Heart right ventricle (tissue), 16 donors: Measurements from ENCODE around the gene RBSN. TPM values are rescaled to one million over a fixed set of nuclear protein-coding genes. Genes with fewer than 3 reads are reported as not detected.

Source experiments
- ATAC-seq, 8 donors: fragments of 200-7000 bp; cut with Tn5 transposase; one replicate each; pipeline ENCODE4 v1.9.1; 2020; ENCODE audit warnings: mild to moderate bottlenecking in 8 of 8, moderate library complexity in 8 of 8, moderate number of reproducible peaks in 1 of 8
- DNase-seq, 2 donors: peaks; one replicate each; pipeline ENCODE4 v3.0.0-alpha.2; 2020
- H3K27ac ChIP-seq, 10 donors: fragments of 200-600 bp; sonication (generic) in 2 of 10; one replicate each; pipeline versions ENCODE4 v1.5.0 to v1.8.0; 2020 to 2022; ENCODE audit warnings: mild to moderate bottlenecking in 3 of 10
- H3K27me3 ChIP-seq, 7 donors: fragments of 200-600 bp; one replicate each; pipeline ENCODE4 v1.8.0; 2021 to 2022; ENCODE audit warnings: mild to moderate bottlenecking in 2 of 7
- H3K36me3 ChIP-seq, 9 donors: fragments of 200-600 bp; sonication (generic) in 1 of 9; one replicate each; pipeline versions ENCODE4 v1.5.0 to v1.8.0; 2020 to 2022; ENCODE audit warnings: mild to moderate bottlenecking in 2 of 9
- H3K4me1 ChIP-seq, 9 donors: fragments of 200-600 bp; sonication (generic) in 1 of 9; one replicate each; pipeline versions ENCODE4 v1.5.0 to v1.8.0; 2020 to 2022; ENCODE audit warnings: mild to moderate bottlenecking in 4 of 9
- H3K4me3 ChIP-seq, 10 donors: fragments of 200-600 bp; sonication (generic) in 2 of 10; one replicate each; pipeline versions ENCODE4 v1.5.0 to v1.8.0; 2020 to 2022; ENCODE audit warnings: mild to moderate bottlenecking in 7 of 10, moderate library complexity in 2 of 10
- H3K9me3 ChIP-seq, 11 donors: fragments of 200-600 bp in 10 of 11; sonication (generic) in 2 of 11; one replicate each; pipeline versions ENCODE4 v1.5.0 to v1.8.0; 2013 to 2022; ENCODE audit warnings: mild to moderate bottlenecking in 2 of 11, control low read depth in 1 of 11, moderate library complexity in 1 of 11
- WGBS, 2 donors: extraction: QIAGEN DNeasy Blood & Tissue Kit; methylation state at CpG; one replicate each; pipeline ENCODE4 v1.1.7; 2013; ENCODE audit warnings: inconsistent platforms in 1 of 2; 5-methylcytosine and 5-hydroxymethylcytosine counted together
- intact Hi-C, 10 donors: fragments of 100-400 bp; cut with DNase I; formaldehyde crosslinking; loops; one replicate each; pipeline versions ENCODE4 v1.11.1 to v1.14.2; 2022
- polyA plus RNA-seq, 2 donors: library from polyadenylated mRNA; stranded (reverse); fragments of 200-250 nt; gene quantifications; one replicate each; pipeline ENCODE4 v1.2.3, GENCODE V29; 2013
- total RNA-seq, 10 donors: library from RNA; stranded (reverse); fragmentation: NEBNext Ultra II Directional in 3 of 10; extraction: Animal tissue kit (Norgen Biotek cat#: 25700) in 3 of 10; gene quantifications; one replicate each; pipeline versions ENCODE4 v1.2.1 to v1.2.4, GENCODE V29; 2021 to 2023
- TF ChIP-seq, protein P1 (sequence below), 9 donors: fragments of 200-600 bp; sonication (generic) in 2 of 9; IDR thresholded peaks; one replicate each; pipeline versions ENCODE4 v1.5.0 to v1.8.0; 2021 to 2022; ENCODE audit warnings: antibody characterized with exemption in 9 of 9, mild to moderate bottlenecking in 5 of 9, moderate library complexity in 1 of 9
- donor health status: Arrhythmogenic right ventricular cardiomyopathy.
- donor health status: ischemic (EF 13 %, LVEDD 7.1; RV severe dilation, severe dysfunction).
- donor health status: healthy with polysubstance abuse.
- donor health status: DM: no; HTN: yes; CAD: no.
- donor health status: DM: no; HTN: no; CAD: no.
- donor health status: ischemic (EF 25% LVEDD 6.9; RV normal size, moderate dysfunction).
- donor health status: ischemic (EF 25% LVEDD 5.7; RV mildly dilated, moderate dysfunction).
- donor health status: healthy.
- donor health status: DM: yes; HTN: yes; CAD: no.
- donor health status: Ischemic cardiomyopathy.
- donor health status: ischemic (EF 35%, LVEDD 5.7; RV mildly dilated, moderate dysfunction).
- donor health status: nonischemic (EF 11% LVEDD 7.7; RV severe dilation, severe dysfunction).
- donor health status: DM: yes; HTN: yes; CAD: no.
- donor health status: PGD.
- donor health status: ischemic (EF 29% LVEDD 5.4; RV normal size, mild dysfunction).
- donor health status: nonischemic (EF 23%, LVEDD 6.1; RV moderate dilation, normal function).

The RBSN gene
- total and polyA plus RNA-seq, 12 donors, result 5.5 to 23.8 (median 20.6) TPM

DNA sequence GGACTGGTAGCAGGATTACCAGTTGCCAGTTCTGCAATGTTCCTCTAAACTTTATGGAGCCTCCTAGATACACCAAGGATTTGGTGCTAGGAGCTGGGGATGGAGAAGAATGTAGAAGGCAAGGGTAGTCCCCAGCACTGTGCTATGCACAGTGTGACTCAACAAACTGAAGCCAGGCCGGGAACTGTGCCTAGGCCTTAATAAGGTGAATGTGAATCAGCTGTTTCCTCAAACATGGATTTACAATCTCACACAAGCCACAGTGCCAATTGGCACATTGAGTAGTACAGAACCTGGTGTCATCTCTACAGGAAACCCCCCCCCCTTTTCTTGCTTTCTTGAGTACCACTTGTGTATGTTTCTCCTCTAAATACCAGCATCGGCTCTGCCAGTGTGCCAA, 66.3 kb downstream of the RBSN start:
- H3K27ac ChIP-seq, result no peak overlapping the region
- no peaks in the 10 kb centered on the region for H3K4me1 ChIP-seq
- 90 to 95% methylated on average over 2 of the region's 2 CpGs for WGBS, 2 donors
- H3K36me3 ChIP-seq, result peaks cover 0 to 100% (median 61%) of the 10 kb centered on the region in 9 donors
- H3K4me3 ChIP-seq, result no peak overlapping the region
- intact Hi-C loops, result no loop called here
- H3K9me3 ChIP-seq, result no peaks in the 10 kb centered on the region
- no peak for DNase-seq
- TF ChIP-seq, protein P1, sequence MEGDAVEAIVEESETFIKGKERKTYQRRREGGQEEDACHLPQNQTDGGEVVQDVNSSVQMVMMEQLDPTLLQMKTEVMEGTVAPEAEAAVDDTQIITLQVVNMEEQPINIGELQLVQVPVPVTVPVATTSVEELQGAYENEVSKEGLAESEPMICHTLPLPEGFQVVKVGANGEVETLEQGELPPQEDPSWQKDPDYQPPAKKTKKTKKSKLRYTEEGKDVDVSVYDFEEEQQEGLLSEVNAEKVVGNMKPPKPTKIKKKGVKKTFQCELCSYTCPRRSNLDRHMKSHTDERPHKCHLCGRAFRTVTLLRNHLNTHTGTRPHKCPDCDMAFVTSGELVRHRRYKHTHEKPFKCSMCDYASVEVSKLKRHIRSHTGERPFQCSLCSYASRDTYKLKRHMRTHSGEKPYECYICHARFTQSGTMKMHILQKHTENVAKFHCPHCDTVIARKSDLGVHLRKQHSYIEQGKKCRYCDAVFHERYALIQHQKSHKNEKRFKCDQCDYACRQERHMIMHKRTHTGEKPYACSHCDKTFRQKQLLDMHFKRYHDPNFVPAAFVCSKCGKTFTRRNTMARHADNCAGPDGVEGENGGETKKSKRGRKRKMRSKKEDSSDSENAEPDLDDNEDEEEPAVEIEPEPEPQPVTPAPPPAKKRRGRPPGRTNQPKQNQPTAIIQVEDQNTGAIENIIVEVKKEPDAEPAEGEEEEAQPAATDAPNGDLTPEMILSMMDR (IDR thresholded peaks at IDR 0.05), result no peak
- no peak for ATAC-seq
- H3K27me3 ChIP-seq, result no peaks in the 10 kb centered on the region

DNA sequence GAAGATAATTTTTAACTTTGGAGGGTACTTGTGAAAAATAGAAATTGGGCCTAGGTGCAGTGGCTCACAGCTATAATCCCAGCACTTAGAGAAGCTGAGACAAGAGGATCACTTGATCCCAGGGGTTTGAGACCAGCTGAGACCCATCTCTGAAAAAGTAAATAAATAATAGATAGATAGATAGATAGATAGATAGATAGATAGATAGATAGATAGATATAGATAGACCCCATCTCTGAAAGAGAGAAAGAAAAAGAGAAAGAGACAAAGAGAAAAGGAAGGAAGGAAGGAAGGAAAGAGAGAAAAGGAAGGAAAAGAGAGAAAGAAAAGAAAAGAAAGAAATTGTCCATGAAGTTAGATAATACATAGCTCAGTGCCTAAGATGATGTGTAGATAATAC, 69.3 kb downstream of the RBSN start:
- TF ChIP-seq, protein P1 (IDR thresholded peaks at IDR 0.05), result no peak
- Histone ChIP-seq H3K27me3 (no peaks in the 10 kb centered on the region), H3K4me3 (no peak overlapping the region), H3K27ac (no peak overlapping the region), H3K4me1 (no peaks in the 10 kb centered on the region), H3K36me3 (peaks cover 0 to 100% (median 70%) of the 10 kb centered on the region in 9 donors), H3K9me3 (no peaks in the 10 kb centered on the region)
- ATAC-seq (no peak), DNase-seq (no peak)
- intact Hi-C loops, result no loop called here

DNA sequence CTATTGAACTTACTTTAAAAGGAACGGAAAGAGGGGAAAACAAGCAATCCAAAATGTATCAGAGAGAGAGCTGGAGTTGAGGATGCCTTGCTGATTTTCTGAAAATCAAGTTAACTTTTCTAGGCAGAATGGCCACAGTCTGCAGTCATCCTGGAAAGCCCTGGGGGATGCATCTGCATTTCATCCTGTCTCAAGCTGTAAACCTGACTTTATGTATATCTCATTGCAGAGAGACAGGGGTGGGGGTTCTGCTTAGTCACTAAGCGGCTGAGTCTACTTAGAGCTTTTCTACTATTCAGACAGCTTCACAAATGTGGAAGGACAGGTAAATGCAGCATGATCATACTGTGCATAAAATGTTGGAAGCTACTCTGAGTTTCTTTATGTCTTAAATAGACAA, 75.2 kb downstream of the RBSN start:
- DNase-seq (no peak), ATAC-seq (no peak)

DNA sequence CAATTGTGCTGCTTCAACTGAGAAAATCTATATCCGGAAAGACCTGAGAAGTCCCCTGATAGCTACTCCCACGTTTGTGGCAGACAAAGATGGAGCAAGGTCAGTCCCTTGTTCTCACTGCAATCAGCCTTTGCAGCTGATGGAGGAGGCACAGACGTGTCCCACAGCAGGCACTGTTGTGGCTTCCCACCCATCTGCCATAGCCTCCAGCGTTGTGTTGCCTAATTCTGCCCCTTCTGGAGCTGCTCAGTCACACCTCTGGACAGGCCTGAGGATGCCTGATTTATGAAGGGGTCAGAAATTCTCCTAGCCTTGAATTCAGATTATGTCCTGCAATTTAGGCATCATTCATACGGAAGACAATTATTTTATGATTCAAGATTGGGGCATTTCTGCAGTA, 75.7 kb downstream of the RBSN start:
- TF ChIP-seq, protein P1 (IDR thresholded peaks at IDR 0.05), result no peak
- Histone ChIP-seq H3K36me3 (peaks cover 0 to 100% (median 56%) of the 10 kb centered on the region in 9 donors), H3K4me1 (no peaks in the 10 kb centered on the region), H3K27ac (no peak overlapping the region), H3K9me3 (no peaks in the 10 kb centered on the region), H3K27me3 (no peaks in the 10 kb centered on the region), H3K4me3 (no peak overlapping the region)
- ATAC-seq (peak in 2 of 8 donors; percentile 42 to 54), DNase-seq (no peak)
- 50 to 62% methylated on average over 5 of the region's 5 CpGs for WGBS, 2 donors
- intact Hi-C loops, result no loop called here

More for the DNA sequence above, 75.2 kb downstream of the RBSN start:
- intact Hi-C loops, result no loop called here
- 97 to 98% methylated on average over 2 of the region's 2 CpGs for WGBS, 2 donors
- Histone ChIP-seq H3K36me3 (peaks cover 0 to 100% (median 61%) of the 10 kb centered on the region in 9 donors), H3K9me3 (no peaks in the 10 kb centered on the region), H3K27ac (no peak overlapping the region), H3K4me1 (no peaks in the 10 kb centered on the region), H3K27me3 (no peaks in the 10 kb centered on the region), H3K4me3 (no peak overlapping the region)
- TF ChIP-seq, protein P1 (IDR thresholded peaks at IDR 0.05), result no peak

Other genes starting within 250 kb of the RBSN start
- gene NR2C2, start 151.6 kb downstream of the RBSN start, total RNA-seq, result 10 to 100 TPM; 22.2 to 33.8 (median 27.6) TPM
- gene NR2C2, start 151.6 kb downstream of the RBSN start, polyA plus RNA-seq, result 1 to 10 TPM; 6.5 to 9.1 TPM
- 100 to 1,000 TPM in 4 of 10 donors, 10 to 100 TPM in 6; 64.7 to 190 (median 92.8) TPM for gene MRPS25, start 33.8 kb downstream of the RBSN start, total RNA-seq
- gene MRPS25, start 33.8 kb downstream of the RBSN start, polyA plus RNA-seq, result 100 to 1,000 TPM; 129 to 227 TPM
- 10 to 100 TPM; 22.8 to 38.0 (median 26.7) TPM for gene CAPN7, start 107.1 kb upstream of the RBSN start, total RNA-seq
- 10 to 100 TPM in 1 of 2 donors, 1 to 10 TPM in 1; 8.9 to 15.8 TPM for gene CAPN7, start 107.1 kb upstream of the RBSN start, polyA plus RNA-seq
- 10 to 100 TPM in 4 of 10 donors, 1 to 10 TPM in 6; 6.7 to 22.4 (median 9.4) TPM for gene SH3BP5, start 233.4 kb upstream of the RBSN start, total RNA-seq
- gene SH3BP5, start 233.4 kb upstream of the RBSN start, polyA plus RNA-seq, result 10 to 100 TPM in 1 of 2 donors, 1 to 10 TPM in 1; 9.9 to 11.4 TPM